Frontal cortex (tissue), 4 donors: Measurements from ENCODE around the gene USHBP1. TPM values are rescaled to one million over a fixed set of nuclear protein-coding genes. Genes with fewer than 3 reads are reported as not detected.
"Not testable (repeated sequence)": the region's sequence is repeated elsewhere in the genome, so short reads cannot be mapped to it uniquely, and the experiment has no call there.

Experiments
- DNase-seq, 2 donors: peaks; one replicate each; pipeline ENCODE4 v3.0.0; 2012; ENCODE audit warnings: low spot score in 2 of 2
- FAIRE-seq: peaks from 2 replicates; lab custom pipeline; 2012; peaks lifted over from hg19 to GRCh38; lab: Jason Lieb, UNC
- total RNA-seq: library from RNA; depleted of rRNA; stranded (reverse); fragments of >200 nt; gene quantifications from one replicate; pipeline ENCODE4 v1.2.3, GENCODE V29; 2014
- donor health status: control.
- donor health status: control.
- donor health status: control.

Gene USHBP1
- total RNA-seq, 1 donor from 2014 or later: 0.82 TPM

- DNase-seq (no peak), FAIRE-seq (no peak)
These were observed 36.6 kb upstream of the USHBP1 start for GRCh38 chr19:17300992-17301619.

GRCh38 chr19:17296976-17297375 is 32.4 kb upstream of the USHBP1 start:
- no peak for DNase-seq
- no peak for FAIRE-seq

- DNase-seq: no peak
- no peak for FAIRE-seq
These were observed 31.7 kb upstream of the USHBP1 start for GRCh38 chr19:17296273-17296672.

- not testable (repeated sequence) for FAIRE-seq, DNase-seq
These were observed 31.0 kb upstream of the USHBP1 start for GRCh38 chr19:17295551-17295950.

- DNase-seq: peak in 1 of 2 donors; percentile 57
- no peak for FAIRE-seq
These were observed 29.7 kb upstream of the USHBP1 start for GRCh38 chr19:17294051-17294891.

- DNase-seq (no peak), FAIRE-seq (no peak)
These were observed 29.1 kb upstream of the USHBP1 start for GRCh38 chr19:17293605-17294004.

- FAIRE-seq (no peak), DNase-seq (peak; percentile 84 to 87)
These were observed 27.9 kb upstream of the USHBP1 start for GRCh38 chr19:17292301-17293074.

GRCh38 chr19:17289489-17289888 is 24.9 kb upstream of the USHBP1 start:
- FAIRE-seq: no peak
- peak in 1 of 2 donors; percentile 77 for DNase-seq

- no peak for DNase-seq
- FAIRE-seq: no peak
These were observed 22.2 kb upstream of the USHBP1 start for GRCh38 chr19:17286752-17287151.

GRCh38 chr19:17286263-17286662 is 21.7 kb upstream of the USHBP1 start:
- no peak for DNase-seq
- no peak for FAIRE-seq

GRCh38 chr19:17285415-17286135 is 21.0 kb upstream of the USHBP1 start:
- no peak for FAIRE-seq

GRCh38 chr19:17283504-17283996 is 19.0 kb upstream of the USHBP1 start:
- DNase-seq: no peak
- no peak for FAIRE-seq

More at GRCh38 chr19:17285415-17286135, 21.0 kb upstream of the USHBP1 start:
- no peak for DNase-seq

GRCh38 chr19:17282488-17283125 is 18.1 kb upstream of the USHBP1 start:
- FAIRE-seq (no peak), DNase-seq (peak; percentile 83 to 92)

GRCh38 chr19:17281391-17282304 is 17.1 kb upstream of the USHBP1 start, which contains the start of gene ANKLE1:
Gene ANKLE1 (plus strand): TSS chr19:17281901. CDS start chr19:17281921, 20 bp downstream.
- DNase-seq (no peak), FAIRE-seq (no peak)

GRCh38 chr19:17279436-17279835 is 14.9 kb upstream of the USHBP1 start:
- no peak for DNase-seq
- no peak for FAIRE-seq

- FAIRE-seq: no peak
These were observed 11.1 kb upstream of the USHBP1 start for GRCh38 chr19:17275441-17276175.

GRCh38 chr19:17274892-17275291 is 10.3 kb upstream of the USHBP1 start:
- not testable (repeated sequence) for FAIRE-seq

More at GRCh38 chr19:17275441-17276175, 11.1 kb upstream of the USHBP1 start:
- no peak for DNase-seq

More at GRCh38 chr19:17274892-17275291, 10.3 kb upstream of the USHBP1 start:
- DNase-seq: not testable (repeated sequence)
